Loucy (cell line): ENCODE data around the gene STUB1.

Experiments
- H2AFZ ChIP-seq: fragments of 200-600 bp; sonication (generic); 2 replicates; pipeline ENCODE4 v1.6.0; 2016; ENCODE audit warnings: antibody characterized with exemption, mild to moderate bottlenecking, low read length, moderate library complexity
- H3F3A ChIP-seq: fragments of 200-600 bp; 2 replicates; pipeline ENCODE4 v1.6.0; 2016; ENCODE audit warnings: antibody characterized with exemption, low read depth, mild to moderate bottlenecking
- H3K27me3 ChIP-seq: fragments of 200-600 bp; sonication (generic); 2 replicates; pipeline ENCODE4 v1.6.1; 2014; ENCODE audit warnings: low read length, mild to moderate bottlenecking; ENCODE audit not compliant: insufficient read depth, poor library complexity, severe bottlenecking
- H3K36me3 ChIP-seq: fragments of 200-600 bp; sonication (generic); 2 replicates; pipeline ENCODE4 v1.6.1; 2016; ENCODE audit warnings: low read length; ENCODE audit not compliant: insufficient read depth
- H3K4me1 ChIP-seq: fragments of 200-600 bp; sonication (generic); 2 replicates; pipeline ENCODE4 v1.5.1; 2014; ENCODE audit warnings: low read length, mild to moderate bottlenecking; ENCODE audit not compliant: insufficient read depth, poor library complexity, severe bottlenecking
- H3K4me2 ChIP-seq: fragments of 200-600 bp; sonication (generic); 2 replicates; pipeline ENCODE4 v1.6.0; 2014; ENCODE audit warnings: antibody characterized with exemption, low read length, low read depth, mild to moderate bottlenecking; ENCODE audit not compliant: poor library complexity, severe bottlenecking
- H3K4me3 ChIP-seq: fragments of 200-600 bp; sonication (generic); 2 replicates; pipeline ENCODE4 v1.5.1; 2014; ENCODE audit warnings: low read length, mild to moderate bottlenecking, mixed read lengths; ENCODE audit not compliant: poor library complexity, severe bottlenecking
- H3K79me2 ChIP-seq: fragments of 200-600 bp; sonication (generic); 2 replicates; pipeline ENCODE4 v1.6.1; 2014; ENCODE audit warnings: low read length; ENCODE audit not compliant: insufficient read depth
- H3K9ac ChIP-seq: fragments of 200-600 bp; sonication (generic); 2 replicates; pipeline ENCODE4 v1.6.0; 2014; ENCODE audit warnings: mild to moderate bottlenecking, low read depth, low read length, moderate library complexity; ENCODE audit not compliant: poor library complexity, severe bottlenecking
- H3K9me2 ChIP-seq: fragments of 200-600 bp; sonication (generic); replicated peaks from 2 replicates; pipeline ENCODE4 v1.6.1; 2016; ENCODE audit warnings: low read depth, low read length, mixed read lengths
- H3K9me3 ChIP-seq: fragments of 200-600 bp; sonication (generic); 2 replicates; pipeline ENCODE4 v1.6.1; 2014; ENCODE audit warnings: mild to moderate bottlenecking, antibody characterized with exemption, low read length, low read depth; ENCODE audit not compliant: insufficient read depth
- H4K20me1 ChIP-seq: fragments of 200-600 bp; sonication (generic); 2 replicates; pipeline ENCODE4 v1.6.0; 2014; ENCODE audit warnings: antibody characterized with exemption, low read length, mild to moderate bottlenecking; ENCODE audit not compliant: insufficient read depth, poor library complexity, severe bottlenecking
- EZH2phosphoT487 ChIP-seq: fragments of 200-600 bp; IDR thresholded peaks from 2 replicates; pipeline ENCODE4 v1.6.1; 2018; ENCODE audit warnings: antibody characterized with exemption, mild to moderate bottlenecking, moderate library complexity, borderline replicate concordance
- TF ChIP-seq, protein P1 (sequence below): fragments of 200-600 bp; sonication (generic); conservative IDR thresholded peaks from 2 replicates; pipeline ENCODE4 v1.5.1; 2014; ENCODE audit warnings: mild to moderate bottlenecking, antibody characterized with exemption, low read length

The STUB1 gene

DNA sequence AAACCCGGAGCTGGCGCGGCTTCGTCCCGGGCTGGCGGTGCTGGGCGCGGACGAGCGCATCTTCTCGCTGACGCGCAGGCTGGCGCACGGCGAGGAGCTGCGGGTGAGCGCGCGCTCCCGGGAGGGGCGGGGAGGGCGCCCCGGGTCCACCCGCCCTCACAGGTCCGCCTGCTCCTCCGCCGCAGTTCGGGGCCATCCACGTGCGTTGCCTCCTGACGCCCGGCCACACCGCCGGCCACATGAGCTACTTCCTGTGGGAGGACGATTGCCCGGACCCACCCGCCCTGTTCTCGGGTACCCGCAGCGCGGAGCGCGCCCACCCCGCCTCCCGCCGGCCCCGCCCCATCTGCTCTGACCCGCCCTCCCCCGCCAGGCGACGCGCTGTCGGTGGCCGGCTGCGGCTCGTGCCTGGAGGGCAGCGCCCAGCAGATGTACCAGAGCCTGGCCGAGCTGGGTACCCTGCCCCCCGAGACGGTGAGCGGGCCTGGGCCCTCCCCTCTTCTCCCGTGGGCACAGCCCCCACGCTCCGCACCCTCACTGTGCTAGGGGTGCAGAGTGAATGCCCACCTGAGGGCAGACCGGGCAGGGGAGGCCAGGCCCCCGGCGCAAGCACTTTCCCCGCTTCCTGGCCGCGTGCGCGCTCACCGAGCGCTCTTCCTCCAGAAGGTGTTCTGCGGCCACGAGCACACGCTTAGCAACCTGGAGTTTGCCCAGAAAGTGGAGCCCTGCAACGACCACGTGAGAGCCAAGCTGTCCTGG is 48.1 kb downstream of the STUB1 start:
- no peaks in the 10 kb centered on the region for H3K27me3 ChIP-seq
- H4K20me1 ChIP-seq = no peaks in the 10 kb centered on the region
- no peaks in the 10 kb centered on the region for H3K36me3 ChIP-seq
- H3K4me3 ChIP-seq = no peak overlapping the region
- no peaks in the 10 kb centered on the region for H3K4me1 ChIP-seq
- no peaks in the 10 kb centered on the region for H3K79me2 ChIP-seq
- H2AFZ ChIP-seq = no peak overlapping the region
- H3F3A ChIP-seq = no peaks in the 10 kb centered on the region
- no peaks in the 10 kb centered on the region for H3K9me2 ChIP-seq
- TF ChIP-seq EZH2phosphoT487 = no peak
- TF ChIP-seq, protein P1, sequence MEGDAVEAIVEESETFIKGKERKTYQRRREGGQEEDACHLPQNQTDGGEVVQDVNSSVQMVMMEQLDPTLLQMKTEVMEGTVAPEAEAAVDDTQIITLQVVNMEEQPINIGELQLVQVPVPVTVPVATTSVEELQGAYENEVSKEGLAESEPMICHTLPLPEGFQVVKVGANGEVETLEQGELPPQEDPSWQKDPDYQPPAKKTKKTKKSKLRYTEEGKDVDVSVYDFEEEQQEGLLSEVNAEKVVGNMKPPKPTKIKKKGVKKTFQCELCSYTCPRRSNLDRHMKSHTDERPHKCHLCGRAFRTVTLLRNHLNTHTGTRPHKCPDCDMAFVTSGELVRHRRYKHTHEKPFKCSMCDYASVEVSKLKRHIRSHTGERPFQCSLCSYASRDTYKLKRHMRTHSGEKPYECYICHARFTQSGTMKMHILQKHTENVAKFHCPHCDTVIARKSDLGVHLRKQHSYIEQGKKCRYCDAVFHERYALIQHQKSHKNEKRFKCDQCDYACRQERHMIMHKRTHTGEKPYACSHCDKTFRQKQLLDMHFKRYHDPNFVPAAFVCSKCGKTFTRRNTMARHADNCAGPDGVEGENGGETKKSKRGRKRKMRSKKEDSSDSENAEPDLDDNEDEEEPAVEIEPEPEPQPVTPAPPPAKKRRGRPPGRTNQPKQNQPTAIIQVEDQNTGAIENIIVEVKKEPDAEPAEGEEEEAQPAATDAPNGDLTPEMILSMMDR = no peak
- H3K4me2 ChIP-seq = no peak overlapping the region
- no peaks in the 10 kb centered on the region for H3K9me3 ChIP-seq
- H3K9ac ChIP-seq = no peak overlapping the region

DNA sequence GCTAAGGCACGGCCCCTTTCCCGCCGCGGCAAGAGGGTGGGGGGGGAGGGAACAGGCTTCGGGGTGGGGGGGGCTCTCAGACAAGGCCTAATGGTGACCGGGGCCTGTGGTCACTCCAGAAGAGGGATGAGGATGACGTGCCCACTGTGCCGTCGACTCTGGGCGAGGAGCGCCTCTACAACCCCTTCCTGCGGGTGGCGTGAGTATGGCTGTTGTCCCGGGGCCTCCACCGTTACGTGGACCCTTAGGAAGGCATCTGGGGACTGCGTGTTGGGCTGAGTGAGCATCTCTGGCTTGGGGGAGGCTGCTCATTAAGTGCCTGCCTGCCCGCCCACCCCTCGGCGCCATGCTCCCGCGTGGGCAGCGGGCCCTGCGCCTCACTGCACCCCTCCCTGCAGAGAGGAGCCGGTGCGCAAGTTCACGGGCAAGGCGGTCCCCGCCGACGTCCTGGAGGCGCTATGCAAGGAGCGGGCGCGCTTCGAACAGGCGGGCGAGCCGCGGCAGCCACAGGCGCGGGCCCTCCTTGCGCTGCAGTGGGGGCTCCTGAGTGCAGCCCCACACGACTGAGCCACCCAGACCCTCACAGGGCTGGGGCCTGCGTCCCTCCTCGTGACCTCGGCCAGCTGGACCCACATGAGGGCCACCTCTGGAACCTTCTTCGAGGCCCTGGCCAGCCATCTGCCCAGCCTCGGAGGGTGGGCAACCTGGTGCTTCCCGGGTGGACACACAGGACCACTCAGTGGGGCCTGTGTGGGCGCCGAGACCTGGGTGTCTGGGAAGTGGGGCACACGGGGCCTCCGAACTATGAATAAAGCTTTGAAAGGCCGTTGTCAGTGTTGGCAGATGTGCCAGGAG is 48.9 kb downstream of the STUB1 start:
- Histone ChIP-seq H2AFZ (no peak overlapping the region), H3K36me3 (no peaks in the 10 kb centered on the region), H3K9ac (no peak overlapping the region), H4K20me1 (no peaks in the 10 kb centered on the region), H3K4me2 (no peak overlapping the region), H3K4me3 (no peak overlapping the region), H3K9me3 (no peaks in the 10 kb centered on the region), H3K9me2 (no peaks in the 10 kb centered on the region), H3K79me2 (no peaks in the 10 kb centered on the region), H3K4me1 (no peaks in the 10 kb centered on the region), H3K27me3 (no peaks in the 10 kb centered on the region), H3F3A (no peaks in the 10 kb centered on the region)
- TF ChIP-seq, protein P1 = no peak
- TF ChIP-seq EZH2phosphoT487 = no peak

DNA sequence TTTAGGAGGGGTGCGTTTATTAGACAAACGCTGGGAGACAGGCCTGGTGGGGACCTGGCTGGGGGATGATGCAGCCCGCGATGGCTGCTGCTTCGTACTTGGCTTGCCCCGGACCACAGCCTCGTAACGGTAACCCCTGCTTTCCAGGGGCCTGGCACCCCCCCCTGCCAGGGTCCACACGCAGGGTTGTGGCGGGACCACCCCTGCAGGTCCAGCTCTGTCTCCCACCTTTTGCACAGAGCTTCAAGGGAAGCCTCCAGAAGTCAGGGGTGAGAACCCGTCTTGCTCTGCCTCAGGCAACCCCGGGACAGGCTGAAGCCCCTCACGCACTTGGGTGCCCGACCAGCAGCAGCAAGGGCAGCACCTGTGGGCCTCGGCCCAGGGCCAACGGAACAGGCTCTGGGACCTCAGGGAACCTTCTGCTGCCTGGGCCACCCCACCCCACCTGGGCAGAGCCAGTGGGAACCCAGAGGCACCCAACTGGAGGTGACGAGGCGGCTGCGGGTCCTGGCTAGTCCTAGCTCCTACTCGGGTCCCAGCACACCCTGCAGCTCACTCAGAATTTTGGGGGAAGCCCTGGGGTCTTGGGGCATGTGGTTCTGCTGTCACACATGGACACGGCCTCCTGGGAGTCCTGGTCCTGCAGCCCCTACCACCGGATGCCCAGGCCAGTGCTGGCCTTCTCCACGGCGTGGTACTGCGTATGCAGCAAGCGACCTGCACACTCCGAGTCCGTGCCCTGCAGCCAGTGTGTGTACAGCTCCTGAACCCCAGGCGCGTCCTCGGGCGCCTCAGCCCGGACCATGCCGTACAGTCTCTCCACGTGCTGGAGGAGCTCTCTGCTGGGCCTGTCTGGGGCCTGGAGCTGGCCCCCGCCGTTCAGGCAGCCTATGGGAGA is 49.8 kb downstream of the STUB1 start:
- Histone ChIP-seq H3K36me3 (no peaks in the 10 kb centered on the region), H3K4me3 (no peak overlapping the region), H3K9me2 (no peaks in the 10 kb centered on the region), H3K27me3 (no peaks in the 10 kb centered on the region), H3K9me3 (no peaks in the 10 kb centered on the region), H3K9ac (no peak overlapping the region), H2AFZ (no peak overlapping the region), H3K79me2 (no peaks in the 10 kb centered on the region), H3K4me1 (no peaks in the 10 kb centered on the region), H4K20me1 (no peaks in the 10 kb centered on the region), H3K4me2 (no peak overlapping the region), H3F3A (no peaks in the 10 kb centered on the region)
- TF ChIP-seq, protein P1 = no peak
- TF ChIP-seq EZH2phosphoT487 = no peak
